Lower leg skin (tissue), 3 donors: Measurements from ENCODE around the gene IDI2.

ENCODE experiments used
- CTCF ChIP-seq, 3 donors: fragments of 450-650 bp; IDR thresholded peaks; one replicate each; pipeline ENCODE4 v1.5.1; 2016; ENCODE audit warnings: antibody characterized with exemption in 3 of 3, mild to moderate bottlenecking in 3 of 3, moderate library complexity in 2 of 3
- POLR2A ChIP-seq, 2 donors: fragments of 450-650 bp; IDR thresholded peaks; one replicate each; pipeline ENCODE4 v1.6.1; 2016 to 2017; ENCODE audit warnings: antibody characterized with exemption in 2 of 2, mild to moderate bottlenecking in 1 of 2, moderate library complexity in 1 of 2

GRCh38 chr10:1057106-1057657 is 31.5 kb upstream of the IDI2 start:
- TF ChIP-seq CTCF (IDR thresholded peaks at IDR 0.05) = no peak
- no peak for TF ChIP-seq POLR2A (IDR thresholded peaks at IDR 0.05)
